ENCODE data around the gene KDM3B. TPM values are rescaled to one million over a fixed set of nuclear protein-coding genes. Genes with fewer than 3 reads are reported as not detected.

The KDM3B gene
- polyA plus RNA-seq, 1 of the 3 experiments (the other 2 are of a cell fraction), result 22.4 TPM

DNA sequence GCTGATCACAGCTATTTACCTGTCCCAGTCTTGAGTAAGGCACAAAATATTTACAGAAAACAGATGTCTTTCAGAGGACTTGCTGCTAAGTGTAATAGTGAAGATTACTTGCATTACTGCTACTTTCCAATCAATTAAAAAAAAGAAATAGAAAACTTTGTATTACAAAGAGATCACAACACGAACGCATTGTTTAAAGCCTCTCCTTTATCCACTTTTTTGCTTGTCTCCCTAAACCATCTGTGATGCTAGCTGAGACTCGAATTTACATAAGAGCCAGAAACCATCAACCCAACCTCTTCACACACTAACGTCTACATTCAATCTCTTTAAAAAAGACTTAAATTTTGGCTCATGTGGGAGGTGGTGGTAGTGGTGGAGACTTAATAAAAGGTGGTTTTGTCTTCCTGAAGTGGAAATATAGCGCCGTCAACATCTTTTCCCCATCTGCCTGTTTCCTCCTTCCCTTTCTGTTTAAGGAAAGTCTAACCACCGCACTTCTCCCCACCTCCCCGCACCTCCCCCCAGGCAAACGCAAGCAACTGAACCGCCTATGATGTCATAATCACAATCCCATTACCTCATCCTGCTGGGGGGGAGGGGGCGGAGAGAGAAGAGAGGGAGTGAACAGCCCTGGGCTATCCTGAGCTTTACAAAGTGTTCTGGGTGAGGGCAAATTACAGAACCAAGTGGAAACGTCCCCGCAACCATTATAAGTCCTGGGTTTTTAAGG, 15.4 kb upstream of the KDM3B start (continued):
- no peak for TF ChIP-seq REST (IDR thresholded peaks at IDR 0.05; ENCODE audit: low read depth, low read length)
- TF ChIP-seq, protein P1, sequence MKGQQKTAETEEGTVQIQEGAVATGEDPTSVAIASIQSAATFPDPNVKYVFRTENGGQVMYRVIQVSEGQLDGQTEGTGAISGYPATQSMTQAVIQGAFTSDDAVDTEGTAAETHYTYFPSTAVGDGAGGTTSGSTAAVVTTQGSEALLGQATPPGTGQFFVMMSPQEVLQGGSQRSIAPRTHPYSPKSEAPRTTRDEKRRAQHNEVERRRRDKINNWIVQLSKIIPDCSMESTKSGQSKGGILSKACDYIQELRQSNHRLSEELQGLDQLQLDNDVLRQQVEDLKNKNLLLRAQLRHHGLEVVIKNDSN (IDR thresholded peaks at IDR 0.05; ENCODE audit: borderline replicate concordance, low read depth), result peak; percentile 25; the same call in 1 of the 2 replicates
- TF ChIP-seq FOXJ3 (CRISPR knock-in tag; IDR thresholded peaks at IDR 0.05), result no peak
- TF ChIP-seq CHD2 (IDR thresholded peaks at IDR 0.05; ENCODE audit: low read length, partially characterized antibody), result peak; percentile 92

GRCh38 chr5:138337685-138338410, 14.6 kb upstream of the KDM3B start, which contains the start of gene FAM53C:
Gene FAM53C (plus strand): TSS chr5:138338266. CDS start chr5:138341336, 3,070 bp downstream.
- Histone ChIP-seq H3K9me2 (no peaks in the 10 kb centered on the region), H3K27me3 (ENCODE audit: insufficient read depth) (no peaks in the 10 kb centered on the region), H3K27ac (ENCODE audit: low read depth in 2 of 2, low read length in 1 of 2) (peak within 1 kb of the TSS; percentile 92 to 99), H2AFZ (ENCODE audit: low read depth) (peak within 1 kb of the TSS; percentile 96), H3K36me3 (replicated peaks in 1 of 2; ENCODE audit: control insufficient read depth in 1 of 2, insufficient read depth in 2 of 2, low read length in 1 of 2) (peaks cover 10 to 17% of the 10 kb centered on the region in 2 experiments), H3K4me2 (peak within 1 kb of the TSS; percentile 100), H3K9me3 (no peaks in the 10 kb centered on the region), H4K20me1 (ENCODE audit: insufficient read depth) (no peaks in the 10 kb centered on the region), H3K79me2 (ENCODE audit: insufficient read depth) (peaks cover 44% of the 10 kb centered on the region), H3K9ac (peak within 1 kb of the TSS; percentile 97), H3K4me1 (ENCODE audit: control insufficient read depth in 1 of 2, insufficient read depth in 2 of 2, low read depth in 1 of 2, low read length in 1 of 2) (peaks cover 4 to 17% of the 10 kb centered on the region in 2 experiments; a peak in 2 of 4 replicates), H3F3A (replicated peaks; ENCODE audit: insufficient read depth) (peaks cover 4% of the 10 kb centered on the region), H3K4me3 (ENCODE audit: low read depth in 2 of 2, low read length in 1 of 2) (peak within 1 kb of the TSS; percentile 71 to 73)
- WGBS (ENCODE audit: low lambda C conversion rate), result 1% methylated on average over 18 of the region's 56 CpGs
- ChIA-PET POLR2A (interaction anchor here (0.5 to 3.0 kb wide), 10 partner anchors 10 to 533 kb away, joined by 3 to 44 read pairs (median 4); partner anchors contain the start of genes EGR1, ETF1 and KDM3B), CTCF (interaction anchor here (1.1 to 13.2 kb wide), 2 partner anchors 13 to 210 kb away, joined by 3 to 239 read pairs; partner anchors contain the start of gene KDM3B)
- DNase-seq, result peak; percentile 93
- TF ChIP-seq RFX5 (IDR thresholded peaks at IDR 0.05; ENCODE audit: low read length) (no peak), TCF12 (IDR thresholded peaks at IDR 0.05) (no peak), RAD21 (IDR thresholded peaks at IDR 0.05; ENCODE audit: low read length) (no peak), RXRA (IDR thresholded peaks at IDR 0.05; ENCODE audit: borderline replicate concordance, low read depth) (no peak), EP300 (IDR thresholded peaks at IDR 0.05; ENCODE audit: borderline replicate concordance in 1 of 2, low read depth in 1 of 2, low read length in 1 of 2) (peak in 1 of 2 experiments; percentile 63; a peak in 2 of 4 replicates), TEAD4 (IDR thresholded peaks at IDR 0.05; ENCODE audit: borderline replicate concordance, insufficient read depth) (no peak), REST (IDR thresholded peaks at IDR 0.05; ENCODE audit: low read depth, low read length) (peak; percentile 79), CTCF (IDR thresholded peaks at IDR 0.05) (no peak), TAF1 (IDR thresholded peaks at IDR 0.05; ENCODE audit: borderline replicate concordance, low read depth, low read length) (peak; percentile 99), SIN3A (IDR thresholded peaks at IDR 0.05; ENCODE audit: borderline replicate concordance, low read depth, low read length) (peak; percentile 75; the same call in 1 of the 2 replicates), NFIC (IDR thresholded peaks at IDR 0.05; ENCODE audit: borderline replicate concordance) (no peak), ELF1 (IDR thresholded peaks at IDR 0.05) (no peak; the same call in none of the 2 replicates), EZH2phosphoT487 (IDR thresholded peaks at IDR 0.05; ENCODE audit: borderline replicate concordance, low read depth) (no peak), FOXJ3 (CRISPR knock-in tag; IDR thresholded peaks at IDR 0.05) (peak; percentile 75)
- TF ChIP-seq, protein P2, sequence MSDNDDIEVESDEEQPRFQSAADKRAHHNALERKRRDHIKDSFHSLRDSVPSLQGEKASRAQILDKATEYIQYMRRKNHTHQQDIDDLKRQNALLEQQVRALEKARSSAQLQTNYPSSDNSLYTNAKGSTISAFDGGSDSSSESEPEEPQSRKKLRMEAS (IDR thresholded peaks at IDR 0.05; ENCODE audit: low read depth), result 0 out of 2 replicates have a peak, but pooled peaks have one; percentile 10

All from SK-N-SH (cell line).